Gastroesophageal sphincter (tissue), 4 donors: Measurements from ENCODE around the gene NEDD1. TPM values are rescaled to one million over a fixed set of nuclear protein-coding genes. Genes with fewer than 3 reads are reported as not detected.
A peak's percentile ranks its signal among the peaks of the same experiment; 100 is the strongest.

Source experiments
- ATAC-seq: fragments of 150-250 bp; one replicate; pipeline ENCODE4 v1.9.1; 2016; ENCODE audit warnings: mild to moderate bottlenecking, moderate library complexity
- H3K27ac ChIP-seq, 4 donors: fragments of 200-600 bp; sonication (generic) in 3 of 4; 1 replicate in 3 of 4; 2 replicates in 1 of 4; pipeline ENCODE4 v1.5.1; 2016 to 2019
- H3K27me3 ChIP-seq: fragments of 200-600 bp; sonication (generic); one replicate; pipeline ENCODE4 v1.5.1; 2019
- H3K36me3 ChIP-seq, 2 donors: fragments of 200-600 bp; sonication (generic); one replicate each; pipeline ENCODE4 v1.5.1; 2019; ENCODE audit warnings: control low read depth in 1 of 2
- H3K4me1 ChIP-seq, 3 donors: fragments of 200-600 bp; sonication (generic); 1 replicate in 2 of 3; 2 replicates in 1 of 3; pipeline ENCODE4 v1.5.1; 2016 to 2019; ENCODE audit warnings: control low read depth in 2 of 3
- H3K4me3 ChIP-seq, 2 donors: fragments of 200-600 bp; sonication (generic); one replicate each; pipeline ENCODE4 v1.5.1; 2019; ENCODE audit warnings: mild to moderate bottlenecking in 1 of 2, moderate library complexity in 1 of 2
- H3K9me3 ChIP-seq, 3 donors: fragments of 200-600 bp; sonication (generic); one replicate each; pipeline ENCODE4 v1.5.1; 2017 to 2019; ENCODE audit warnings: control low read depth in 2 of 3
- EP300 ChIP-seq: sonication (generic); formaldehyde crosslinking; IDR thresholded peaks from one replicate; pipeline ENCODE4 v1.6.1; 2017; ENCODE audit warnings: antibody characterized with exemption, mild to moderate bottlenecking
- POLR2A ChIP-seq, 2 donors: fragments of 450-650 bp; IDR thresholded peaks; one replicate each; pipeline ENCODE4 v1.6.1; 2017; ENCODE audit warnings: antibody characterized with exemption in 2 of 2, mild to moderate bottlenecking in 2 of 2, moderate library complexity in 1 of 2
- POLR2AphosphoS5 ChIP-seq: sonication (generic); formaldehyde crosslinking; IDR thresholded peaks from one replicate; pipeline ENCODE4 v1.6.1; 2017; ENCODE audit warnings: antibody characterized with exemption
- WGBS, 2 donors: methylation state at CpG; one replicate each; pipeline ENCODE4 v1.1.5; 2018; ENCODE audit warnings: low coverage in 1 of 2; 5-methylcytosine and 5-hydroxymethylcytosine counted together
- small RNA-seq, 4 donors: library from RNA; depleted of rRNA; stranded (forward); fragments of <200 nt; gene quantifications; one replicate each; pipeline ENCODE3, GENCODE V24; 2016
- total RNA-seq, 4 donors: library from RNA; depleted of rRNA; stranded (reverse); fragments of >200 nt; gene quantifications; one replicate each; pipeline ENCODE4 v1.1.0, GENCODE V29; 2016
- TF ChIP-seq, protein P1 (sequence below), 4 experiments: fragments of 200-600 bp in 2 of 4; fragments of 450-650 bp in 2 of 4; sonication (generic) in 1 of 4; IDR thresholded peaks; one replicate each; pipeline ENCODE4 v1.5.1; 2017 to 2019; ENCODE audit warnings: antibody characterized with exemption in 4 of 4, mild to moderate bottlenecking in 2 of 4, moderate library complexity in 2 of 4

The NEDD1 gene
- total RNA-seq, 4 donors from 2014 or later, result 20.9 to 29.1 (median 22.4) TPM

DNA sequence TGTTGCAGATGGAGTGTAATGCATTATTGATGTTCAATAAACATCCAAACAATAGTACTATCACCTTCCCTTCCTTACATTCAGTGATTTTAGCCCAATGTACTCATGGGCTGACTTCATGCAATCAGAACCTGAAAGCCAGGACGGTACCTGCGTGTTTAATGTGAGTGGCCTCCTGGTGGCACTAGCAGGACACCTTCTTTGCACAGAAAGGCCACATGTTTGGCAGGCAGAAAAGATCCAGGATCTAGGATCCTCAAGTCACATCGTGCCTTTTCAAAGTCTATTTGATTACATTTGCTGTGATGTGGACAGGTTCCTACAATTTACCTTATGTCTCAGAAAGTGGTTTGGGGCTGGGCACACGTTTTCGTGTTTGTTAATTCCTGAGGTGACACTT is 82.9 kb downstream of the NEDD1 start:
- ATAC-seq, result no peak
- Histone ChIP-seq H3K9me3 (no peaks in the 10 kb centered on the region), H3K4me3 (no peak overlapping the region), H3K27ac (no peak overlapping the region), H3K4me1 (peaks cover 0 to 22% (median 3%) of the 10 kb centered on the region in 3 donors), H3K36me3 (no peaks in the 10 kb centered on the region), H3K27me3 (peaks cover 12% of the 10 kb centered on the region)
- no peak for TF ChIP-seq POLR2AphosphoS5
- TF ChIP-seq, protein P1, sequence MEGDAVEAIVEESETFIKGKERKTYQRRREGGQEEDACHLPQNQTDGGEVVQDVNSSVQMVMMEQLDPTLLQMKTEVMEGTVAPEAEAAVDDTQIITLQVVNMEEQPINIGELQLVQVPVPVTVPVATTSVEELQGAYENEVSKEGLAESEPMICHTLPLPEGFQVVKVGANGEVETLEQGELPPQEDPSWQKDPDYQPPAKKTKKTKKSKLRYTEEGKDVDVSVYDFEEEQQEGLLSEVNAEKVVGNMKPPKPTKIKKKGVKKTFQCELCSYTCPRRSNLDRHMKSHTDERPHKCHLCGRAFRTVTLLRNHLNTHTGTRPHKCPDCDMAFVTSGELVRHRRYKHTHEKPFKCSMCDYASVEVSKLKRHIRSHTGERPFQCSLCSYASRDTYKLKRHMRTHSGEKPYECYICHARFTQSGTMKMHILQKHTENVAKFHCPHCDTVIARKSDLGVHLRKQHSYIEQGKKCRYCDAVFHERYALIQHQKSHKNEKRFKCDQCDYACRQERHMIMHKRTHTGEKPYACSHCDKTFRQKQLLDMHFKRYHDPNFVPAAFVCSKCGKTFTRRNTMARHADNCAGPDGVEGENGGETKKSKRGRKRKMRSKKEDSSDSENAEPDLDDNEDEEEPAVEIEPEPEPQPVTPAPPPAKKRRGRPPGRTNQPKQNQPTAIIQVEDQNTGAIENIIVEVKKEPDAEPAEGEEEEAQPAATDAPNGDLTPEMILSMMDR (IDR thresholded peaks at IDR 0.05), result peak in 2 of 4 experiments; percentile 8 to 31
- 48 to 62% methylated on average over 5 of the region's 5 CpGs for WGBS, 2 donors

DNA sequence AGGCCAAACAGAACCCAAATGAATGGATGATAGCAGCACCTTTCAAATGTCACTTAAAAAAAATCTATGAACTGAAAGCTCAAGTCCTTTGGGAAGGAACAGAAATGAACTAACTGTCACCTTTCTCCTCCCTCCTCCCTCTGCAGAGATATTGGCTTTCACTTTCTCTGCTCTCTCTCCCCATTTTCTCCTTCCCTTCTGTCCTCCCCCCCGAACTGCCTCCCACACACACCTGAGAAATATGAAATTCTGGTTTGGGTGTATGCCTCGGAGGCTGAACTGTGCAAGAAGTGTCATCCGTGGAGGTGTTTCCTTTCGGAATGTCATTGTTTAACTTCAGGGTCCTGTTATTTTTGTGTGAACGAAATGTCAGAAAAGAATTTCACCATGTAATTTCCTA is 87.8 kb downstream of the NEDD1 start:
- no peaks in the 10 kb centered on the region for H3K27me3 ChIP-seq
- 71 to 77% methylated on average over 5 of the region's 5 CpGs for WGBS, 2 donors

DNA sequence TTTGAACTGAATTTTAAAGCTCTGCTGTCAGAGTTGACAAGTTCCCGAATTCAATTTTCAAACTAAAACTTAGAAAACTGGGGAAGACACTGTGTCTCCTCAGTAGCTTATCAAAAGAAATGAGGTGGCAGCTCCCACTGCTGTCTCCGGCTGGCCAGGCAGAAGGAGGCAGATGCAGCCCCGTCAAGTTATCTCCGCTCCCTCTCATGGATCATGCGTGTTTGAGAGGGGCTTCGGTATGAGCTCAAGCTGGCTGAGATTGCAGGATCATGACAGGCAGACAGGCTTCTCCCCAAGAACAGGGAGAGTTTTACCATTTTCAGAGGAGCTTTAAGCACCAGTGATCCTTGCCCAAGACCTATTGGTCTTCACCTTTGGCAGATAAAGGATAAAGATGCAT is 88.8 kb downstream of the NEDD1 start:
- no peak overlapping the region for H3K27ac ChIP-seq
- H3K36me3 ChIP-seq, result no peaks in the 10 kb centered on the region
- no peak for ATAC-seq
- 49 to 72% methylated on average over 3 to 6 of the region's 6 CpGs for WGBS, 2 donors
- no peaks in the 10 kb centered on the region for H3K4me1 ChIP-seq
- TF ChIP-seq EP300 (no peak), POLR2AphosphoS5 (no peak)
- no peak overlapping the region for H3K4me3 ChIP-seq
- H3K9me3 ChIP-seq, result no peaks in the 10 kb centered on the region
- H3K27me3 ChIP-seq, result no peaks in the 10 kb centered on the region

More for the DNA sequence above, 87.8 kb downstream of the NEDD1 start:
- Histone ChIP-seq H3K4me3 (no peak overlapping the region), H3K9me3 (no peaks in the 10 kb centered on the region), H3K36me3 (no peaks in the 10 kb centered on the region), H3K27ac (no peak overlapping the region), H3K4me1 (peaks cover 0 to 2% (median under 1%) of the 10 kb centered on the region in 3 donors)
- ATAC-seq, result no peak
- TF ChIP-seq POLR2A (IDR thresholded peaks at IDR 0.05) (no peak), POLR2AphosphoS5 (no peak), EP300 (no peak)
- TF ChIP-seq, protein P1 (IDR thresholded peaks at IDR 0.05), result no peak

DNA sequence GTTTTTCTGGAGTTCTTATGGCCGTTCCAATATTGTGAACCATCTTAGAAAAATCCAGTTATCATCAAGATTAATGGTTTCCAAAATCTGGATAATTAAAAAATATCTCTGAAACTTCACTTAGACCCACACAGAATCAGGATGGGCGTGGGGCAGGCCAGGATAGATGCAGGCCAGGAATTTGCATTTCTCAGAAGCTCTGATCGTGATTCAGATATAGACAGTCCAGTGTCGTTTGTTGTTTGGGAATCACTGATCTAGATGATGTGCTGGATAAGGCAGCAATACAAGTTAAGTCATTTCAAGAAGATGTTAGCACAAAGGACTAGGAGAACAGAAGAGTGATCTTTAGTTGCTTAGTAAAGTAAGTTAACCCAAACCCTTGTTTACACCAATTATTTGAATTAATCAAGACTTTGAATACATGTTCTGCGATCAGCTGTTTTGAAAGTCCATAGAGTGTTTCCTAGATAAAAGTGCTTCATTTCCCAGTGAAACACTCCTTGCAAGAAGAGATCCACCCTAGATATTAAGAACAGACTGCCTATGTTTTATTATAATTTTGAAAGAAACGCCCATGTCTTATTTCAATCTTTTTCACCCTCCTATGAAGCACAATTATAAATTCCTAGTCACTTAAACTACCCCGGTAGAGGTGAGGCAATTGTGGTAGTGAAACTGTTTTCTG is 90.9 kb downstream of the NEDD1 start:
- no peaks in the 10 kb centered on the region for H3K36me3 ChIP-seq
- TF ChIP-seq POLR2A (IDR thresholded peaks at IDR 0.05) (no peak), POLR2AphosphoS5 (no peak), EP300 (no peak)
- TF ChIP-seq, protein P1 (IDR thresholded peaks at IDR 0.05), result no peak
- H3K27ac ChIP-seq, result no peak overlapping the region

DNA sequence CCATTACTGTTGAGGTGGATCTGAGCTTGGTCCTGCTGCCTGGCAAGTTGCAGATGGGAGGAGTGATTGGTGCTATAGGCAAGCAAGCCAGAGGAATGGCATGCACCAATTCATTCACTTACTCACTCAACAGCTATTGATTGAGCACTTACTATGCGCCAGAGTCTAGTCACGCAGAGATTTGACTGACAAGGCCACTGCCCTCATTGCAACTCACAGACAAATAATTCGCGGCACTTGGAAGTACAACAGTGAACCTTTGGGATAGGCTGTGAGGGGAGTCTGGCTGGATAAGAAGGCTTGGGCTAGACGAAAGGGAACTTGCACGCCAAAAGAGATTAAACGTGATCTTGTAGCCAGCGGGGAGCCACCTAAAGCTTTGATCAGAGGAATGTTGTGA is 96.2 kb downstream of the NEDD1 start:
- Histone ChIP-seq H3K9me3 (no peaks in the 10 kb centered on the region), H3K27ac (no peak overlapping the region)
- ATAC-seq, result no peak

More for the DNA sequence above, 90.9 kb downstream of the NEDD1 start:
- no peaks in the 10 kb centered on the region for H3K9me3 ChIP-seq
- WGBS, 2 donors, result 80 to 91% methylated on average over 7 of the region's 7 CpGs
- ATAC-seq, result no peak
- no peaks in the 10 kb centered on the region for H3K27me3 ChIP-seq
- H3K4me1 ChIP-seq, result no peaks in the 10 kb centered on the region
- no peak overlapping the region for H3K4me3 ChIP-seq

More for the DNA sequence above, 96.2 kb downstream of the NEDD1 start:
- no peaks in the 10 kb centered on the region for H3K27me3 ChIP-seq
- H3K4me3 ChIP-seq, result no peak overlapping the region
- H3K36me3 ChIP-seq, result no peaks in the 10 kb centered on the region
- TF ChIP-seq EP300 (no peak), POLR2A (IDR thresholded peaks at IDR 0.05) (no peak)
- TF ChIP-seq, protein P1 (IDR thresholded peaks at IDR 0.05), result no peak
- H3K4me1 ChIP-seq, result no peaks in the 10 kb centered on the region
- 88 to 90% methylated on average over 8 of the region's 8 CpGs for WGBS, 2 donors

Small RNA genes within 50 kb of the gene (small RNA-seq; reads per million reads assigned to genes)
- gene RF00019, result 0 reads per million in 4 donors
